ENCODE measurements around the gene N4BP2.

Gene N4BP2

GRCh38 chr4:40160258-40160657 lies 103.6 kb downstream of the N4BP2 start:
- no peak for DNase-seq

DNA sequence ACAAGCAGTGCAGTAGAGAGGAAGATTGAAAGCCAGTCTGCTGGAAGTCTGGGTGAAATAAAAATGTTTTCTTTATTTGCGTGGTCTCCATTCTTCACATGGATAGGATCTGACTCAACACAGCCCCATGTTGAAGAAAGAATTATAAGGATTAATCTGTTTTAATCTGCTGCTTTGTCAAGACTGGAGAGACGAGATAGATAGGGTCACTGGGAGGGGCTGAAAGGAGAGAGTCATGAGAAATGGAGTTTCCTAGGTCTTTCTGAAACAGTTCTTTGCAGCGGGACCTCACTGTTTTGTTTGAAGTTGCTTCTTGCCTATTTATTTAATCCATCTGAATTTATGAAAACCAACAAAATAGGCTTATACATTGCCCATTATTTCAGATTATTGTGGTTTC lies 107.8 kb downstream of the N4BP2 start:
- no peak for DNase-seq

DNA sequence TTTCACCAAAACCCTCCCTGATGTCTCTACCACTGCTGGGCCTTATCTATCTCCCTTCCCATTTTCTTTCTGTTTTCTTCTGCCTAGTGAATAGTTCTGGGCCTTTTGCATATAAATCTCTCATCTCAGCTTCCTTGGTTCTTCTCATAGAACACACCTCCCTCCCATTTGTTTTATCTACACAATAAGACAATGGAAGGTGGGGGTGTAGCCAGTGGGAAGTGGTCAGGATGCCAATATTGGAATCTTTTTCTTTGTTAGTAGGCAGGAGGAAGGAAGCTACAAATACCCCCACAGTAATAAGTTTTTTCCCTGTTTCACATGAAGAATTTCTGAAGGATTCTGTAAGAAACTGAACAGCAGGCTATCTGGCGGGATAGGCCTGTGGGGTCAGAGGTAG lies 109.3 kb downstream of the N4BP2 start:
- no peak for DNase-seq

GRCh38 chr4:40168070-40168469 lies 111.4 kb downstream of the N4BP2 start:
- no peak for DNase-seq

DNA sequence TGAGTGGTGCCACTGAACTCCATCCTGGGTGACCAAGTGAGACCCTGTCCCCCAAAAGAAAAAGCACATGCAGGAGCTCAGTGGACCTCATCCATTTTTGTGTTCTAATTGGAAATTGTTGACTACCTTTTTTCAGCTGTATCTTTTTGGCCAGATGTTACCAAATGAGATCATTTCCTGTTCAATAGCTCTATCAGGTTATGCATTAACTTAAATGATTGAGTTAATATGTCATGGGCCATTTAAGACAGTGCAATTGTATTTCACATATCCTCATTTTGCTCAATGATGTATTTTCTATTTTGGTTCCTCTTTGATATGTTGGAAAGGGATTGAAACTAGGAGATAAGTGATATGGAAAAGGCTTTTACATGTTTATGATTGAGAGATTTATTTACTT lies 113.9 kb downstream of the N4BP2 start:
- DNase-seq: no peak

DNA sequence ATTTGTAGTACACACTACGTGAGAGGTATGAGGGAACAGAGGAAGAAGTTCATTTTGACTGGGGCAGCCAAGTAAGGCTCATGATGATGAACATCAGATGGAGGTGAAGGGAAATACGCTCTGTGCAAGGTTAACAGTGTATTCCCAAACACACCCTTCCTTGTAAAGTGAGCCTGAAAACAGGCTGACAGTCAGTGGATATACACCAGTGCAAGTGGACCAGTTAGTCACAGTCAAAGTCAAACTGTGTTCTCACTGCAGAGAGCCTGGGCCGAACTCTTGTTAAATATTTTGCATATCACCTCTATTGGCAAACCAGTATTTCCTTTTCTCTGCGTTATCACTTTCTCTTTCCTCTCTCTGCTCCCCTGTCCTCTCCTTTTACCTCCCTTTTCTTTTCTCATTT lies 116.8 kb downstream of the N4BP2 start:
- no peak for DNase-seq

DNA sequence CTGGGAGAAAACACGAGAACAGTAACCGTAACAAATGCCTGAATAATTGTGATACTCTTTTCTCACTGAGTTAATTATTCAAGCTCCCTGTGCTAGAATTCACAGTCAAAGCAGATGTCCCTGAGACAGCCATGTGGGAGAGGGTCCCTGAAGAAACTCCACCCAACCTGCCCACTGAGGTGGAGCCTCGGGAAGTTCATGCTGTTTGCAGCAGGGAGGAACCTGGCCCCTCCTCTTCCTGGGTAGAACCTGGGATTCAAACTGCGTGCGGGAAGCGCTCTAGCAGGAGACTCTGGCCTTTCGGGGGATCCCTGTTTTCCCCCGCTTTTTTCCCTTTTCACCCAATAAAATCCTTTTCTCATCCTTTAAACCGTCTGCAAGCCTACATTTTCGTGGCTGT lies 120.0 kb downstream of the N4BP2 start:
- no peak for DNase-seq

- DNase-seq: no peak
These were observed 120.9 kb downstream of the N4BP2 start for GRCh38 chr4:40177591-40177990.

DNA sequence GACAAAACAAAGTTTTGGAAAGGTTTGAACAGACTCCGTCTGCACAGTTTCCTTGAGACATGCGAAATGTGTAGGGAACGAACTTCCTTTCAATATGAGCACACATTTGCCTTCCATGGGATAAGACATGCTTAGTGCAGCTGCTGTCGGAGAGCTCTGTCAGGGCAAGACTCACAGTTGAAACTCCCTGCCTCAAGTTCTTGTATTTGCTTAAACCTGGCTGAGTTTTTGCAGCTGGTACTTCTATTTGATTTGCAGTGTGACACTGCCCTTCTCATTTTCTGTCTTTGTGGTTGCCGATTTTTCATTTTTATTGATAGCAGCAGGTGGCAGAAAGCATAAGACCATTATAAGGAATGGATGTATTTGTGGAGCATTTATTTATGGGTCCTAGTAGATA lies 122.0 kb downstream of the N4BP2 start:
- DNase-seq: no peak

DNA sequence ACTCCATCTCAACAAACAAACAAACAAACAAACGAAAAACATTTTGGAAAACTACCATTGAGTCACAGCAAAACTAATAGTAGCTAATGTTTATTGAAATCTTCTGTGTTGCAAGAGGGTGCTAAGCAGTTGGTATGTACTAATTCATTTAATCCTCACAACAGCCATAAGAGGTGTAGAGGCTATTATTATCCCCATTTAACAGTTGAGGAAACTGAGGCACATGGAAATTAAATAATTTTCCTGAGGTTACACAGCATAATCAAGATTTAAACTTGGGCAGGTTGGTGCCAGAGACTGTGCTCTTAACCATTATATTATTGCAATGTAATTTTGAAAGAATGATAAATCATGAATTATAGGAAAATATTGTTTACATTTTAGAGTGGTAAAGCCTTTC lies 122.7 kb downstream of the N4BP2 start:
- DNase-seq: no peak

GRCh38 chr4:40180356-40180755 lies 123.7 kb downstream of the N4BP2 start:
- DNase-seq: no peak

DNA sequence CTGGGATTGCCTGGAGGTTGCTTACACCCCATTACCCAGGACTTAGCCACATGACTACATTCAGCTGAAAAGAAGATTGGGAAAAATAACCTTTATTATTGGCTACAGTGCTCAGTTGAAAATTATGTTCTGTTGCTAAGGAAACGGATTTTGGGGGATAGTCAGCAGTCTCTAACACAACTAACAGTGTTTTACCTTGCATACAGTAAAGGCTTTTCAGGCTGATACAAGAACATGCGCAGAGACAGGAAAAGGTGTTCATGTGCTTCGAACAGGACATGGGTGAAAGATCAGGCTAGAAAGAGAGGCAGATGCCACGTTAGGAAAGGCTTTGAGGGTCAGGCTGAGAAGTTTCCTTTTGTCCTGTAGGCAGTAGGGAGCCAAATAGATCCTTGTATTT lies 125.4 kb downstream of the N4BP2 start:
- DNase-seq: no peak

- DNase-seq: no peak
These were observed 126.3 kb downstream of the N4BP2 start for GRCh38 chr4:40182954-40183353.

- no peak for DNase-seq
These were observed 127.2 kb downstream of the N4BP2 start for GRCh38 chr4:40183615-40184411.

DNA sequence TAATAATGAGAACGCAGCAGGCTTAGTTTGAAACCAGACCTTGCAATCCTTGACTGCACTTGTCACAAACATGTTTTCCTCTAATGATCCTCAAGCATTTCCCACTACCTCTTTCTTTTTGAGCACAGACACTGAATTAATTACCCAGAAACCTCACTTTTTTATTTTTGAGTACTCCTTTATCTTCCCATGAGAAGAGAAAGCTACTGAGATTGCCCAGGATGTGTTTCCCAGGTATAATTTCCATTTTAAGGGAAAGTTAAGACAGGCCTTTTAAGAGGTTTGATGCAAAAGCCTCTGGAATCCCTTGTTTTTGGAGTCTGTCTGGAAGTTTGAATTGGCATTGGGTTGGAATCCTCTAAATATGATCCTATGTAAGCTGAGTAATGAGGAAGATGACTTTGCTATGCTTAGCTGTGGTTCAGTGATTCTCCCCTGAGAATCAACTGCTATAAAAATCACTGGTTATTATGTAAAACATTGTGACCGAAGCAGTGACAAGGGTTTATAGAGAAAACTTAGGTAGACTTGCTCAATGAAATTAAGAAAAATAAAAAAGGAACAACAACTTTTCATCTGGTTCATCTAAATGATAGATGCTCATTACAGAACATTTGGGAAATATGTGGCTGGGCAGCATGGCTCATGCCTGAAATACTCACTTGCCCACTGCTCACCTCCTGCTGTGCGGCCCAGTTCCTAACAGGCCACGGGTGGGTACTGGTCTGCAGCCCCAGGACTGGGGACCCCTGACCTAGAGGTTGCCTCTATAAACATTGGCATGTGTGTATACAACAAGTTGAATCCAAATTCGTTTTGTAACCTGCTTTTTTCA lies 129.4 kb downstream of the N4BP2 start:
- DNase-seq: no peak

DNA sequence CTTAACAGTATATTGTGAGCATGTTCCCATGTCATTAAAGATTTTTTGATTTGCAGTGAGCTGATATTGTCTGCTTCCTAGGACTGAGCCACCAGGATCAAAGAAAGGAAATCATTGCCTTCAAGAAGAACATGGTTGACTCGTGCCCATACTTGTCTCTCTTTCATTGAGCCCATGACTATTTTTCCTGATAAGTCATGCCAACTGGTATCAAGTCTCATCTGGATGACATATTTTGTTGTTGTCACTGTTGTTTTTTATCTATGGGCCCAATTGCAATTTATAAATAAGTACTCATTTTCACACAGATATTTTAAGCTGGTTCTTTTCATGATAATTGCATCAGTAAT lies 130.0 kb downstream of the N4BP2 start:
- DNase-seq: no peak

- no peak for DNase-seq
These were observed 130.8 kb downstream of the N4BP2 start for GRCh38 chr4:40187386-40187906.

DNA sequence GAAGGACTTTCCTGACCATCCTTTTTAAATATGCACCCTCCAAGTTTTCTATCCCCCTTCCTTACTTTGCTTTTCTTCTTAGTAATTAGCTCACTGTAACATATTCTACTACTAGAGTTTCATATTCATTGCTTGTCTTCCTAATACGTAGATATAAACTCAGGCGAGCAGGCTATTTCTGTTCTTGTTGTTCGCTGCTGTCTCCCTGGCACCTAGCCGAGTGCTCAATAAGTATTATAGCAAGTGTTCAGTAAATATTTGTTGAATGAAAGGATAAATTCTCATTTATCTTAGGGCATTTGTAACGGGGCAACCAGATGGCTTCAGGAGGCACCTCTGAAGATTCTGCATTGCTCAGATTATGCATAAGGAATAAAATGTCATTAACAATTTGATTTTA lies 133.4 kb downstream of the N4BP2 start:
- no peak for DNase-seq

DNA sequence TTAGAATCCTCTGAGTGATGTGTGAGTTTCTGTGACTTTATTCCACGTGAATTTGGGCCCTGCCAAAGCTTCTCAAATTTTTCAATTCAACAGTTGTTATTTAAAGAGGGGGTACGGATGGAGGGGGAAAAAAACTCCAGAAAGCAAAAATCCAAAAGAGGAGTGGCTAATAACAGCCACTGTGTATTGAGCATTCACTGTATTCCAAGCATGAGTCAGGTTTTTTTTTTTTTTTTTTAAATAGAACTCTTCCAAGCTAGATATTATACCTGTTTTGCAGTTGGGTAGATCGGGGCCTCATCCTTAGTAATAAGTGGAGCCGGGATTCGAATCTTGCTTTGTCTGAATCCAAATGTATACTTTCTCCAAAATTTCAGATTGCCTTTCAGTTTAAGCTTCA lies 133.8 kb downstream of the N4BP2 start:
- no peak for DNase-seq

DNA sequence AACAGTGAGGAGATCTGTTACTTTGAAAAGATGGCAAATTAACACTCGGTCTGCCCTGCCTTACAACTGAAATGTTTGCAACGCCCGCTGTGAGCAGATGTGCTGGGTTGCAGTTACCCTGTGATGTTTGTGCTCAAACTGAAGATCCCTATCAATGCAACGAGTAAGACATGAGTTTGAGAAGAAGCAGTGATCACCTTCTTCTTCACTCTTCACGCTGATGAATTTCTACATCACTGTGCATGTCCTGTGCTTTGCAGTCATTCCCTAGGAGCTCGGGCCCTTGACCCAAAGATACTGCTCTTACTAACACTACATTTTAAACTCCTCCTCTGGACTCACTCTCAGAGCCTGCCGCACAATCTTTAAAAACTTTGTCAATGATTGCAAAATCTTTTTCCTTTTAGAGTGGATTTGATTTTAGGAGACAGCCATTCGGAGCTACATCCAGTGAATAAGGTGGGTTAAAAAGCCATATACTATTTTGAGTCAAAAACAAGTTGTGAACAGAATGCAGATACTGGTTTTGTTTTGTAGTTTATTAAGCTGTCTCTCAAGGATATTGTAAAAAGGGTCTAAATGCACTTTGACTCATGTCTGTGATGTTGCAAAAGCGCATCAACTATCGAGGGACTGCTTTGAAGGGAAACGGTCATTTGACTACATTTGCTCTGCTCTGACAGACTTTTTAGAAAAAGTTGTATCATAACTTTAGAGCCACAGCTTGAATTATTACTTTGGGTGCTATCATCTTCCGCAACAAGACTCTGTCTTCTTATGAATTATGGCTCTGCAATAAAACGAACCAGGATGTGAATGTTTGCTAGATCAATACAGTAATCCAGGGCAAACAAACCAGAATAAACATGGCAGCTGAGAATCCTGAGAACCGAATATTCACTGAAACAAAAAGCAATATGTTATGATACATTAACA lies 134.5 kb downstream of the N4BP2 start:
- DNase-seq: no peak

DNA sequence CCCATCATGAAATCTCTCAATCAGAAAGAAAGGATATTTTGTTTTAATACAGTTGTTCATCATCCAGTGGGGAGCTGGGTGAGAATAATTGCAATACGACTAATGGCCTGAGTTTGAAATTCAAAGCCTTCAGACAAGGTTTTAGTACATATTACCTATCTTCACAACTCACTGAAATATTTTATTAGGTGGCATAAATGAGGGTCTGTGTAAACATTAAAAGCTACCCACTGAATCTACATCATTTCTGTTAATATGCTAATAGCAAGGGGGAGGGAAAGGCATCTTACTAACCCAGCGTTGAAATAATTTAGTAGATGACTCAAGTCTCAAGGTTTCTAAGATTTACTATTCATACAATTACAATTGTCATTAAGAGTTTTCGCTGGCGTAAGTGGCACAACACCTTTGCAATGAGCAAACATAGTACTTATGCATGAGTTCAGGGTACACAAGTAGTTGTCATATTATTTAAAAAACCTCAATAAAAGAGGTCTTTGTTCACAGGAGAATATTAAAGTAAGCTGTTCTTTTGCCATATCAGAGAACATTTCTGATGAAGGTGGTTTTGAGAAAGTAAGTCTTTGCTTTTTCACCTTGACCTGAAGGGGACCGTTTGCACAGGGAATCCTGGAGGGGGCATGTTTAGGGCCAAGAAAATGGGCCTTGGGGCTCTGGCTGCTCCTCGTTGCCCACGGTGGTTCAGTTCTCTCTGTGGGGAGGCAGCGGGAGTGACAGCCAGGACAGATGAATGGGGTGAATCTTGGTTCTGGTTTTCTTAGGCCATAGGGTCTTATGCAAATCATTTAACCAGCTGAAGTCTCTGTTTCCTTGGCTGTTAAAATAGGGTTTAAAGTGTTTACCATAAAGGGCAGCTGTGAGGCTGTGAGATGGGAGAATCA lies 135.7 kb downstream of the N4BP2 start:
- no peak for DNase-seq

- no peak for DNase-seq
These were observed 136.4 kb downstream of the N4BP2 start for GRCh38 chr4:40193016-40193571.
